Left ventricle myocardium inferior (tissue), 1 donor: ENCODE results near the gene FNDC3A. TPM values are rescaled to one million over a fixed set of nuclear protein-coding genes. Genes with fewer than 3 reads are reported as not detected.
"Not testable (repeated sequence)": the region's sequence is repeated elsewhere in the genome, so short reads cannot be mapped to it uniquely, and the experiment has no call there.

ENCODE experiments used
- DNase-seq: peaks from one replicate; pipeline ENCODE4 v3.0.0-alpha.2; 2020
- H3K27ac ChIP-seq: fragments of 200-600 bp; replicated peaks from 2 replicates; pipeline ENCODE4 v1.8.0; 2021
- H3K27me3 ChIP-seq: fragments of 200-600 bp; 2 replicates; pipeline ENCODE4 v1.8.0; 2021; ENCODE audit warnings: low read depth
- H3K36me3 ChIP-seq: fragments of 200-600 bp; 2 replicates; pipeline ENCODE4 v1.8.0; 2021
- H3K4me1 ChIP-seq: fragments of 200-600 bp; 2 replicates; pipeline ENCODE4 v1.8.0; 2021
- H3K4me3 ChIP-seq: fragments of 200-600 bp; 2 replicates; pipeline ENCODE4 v1.8.0; 2021; ENCODE audit warnings: mild to moderate bottlenecking, moderate library complexity
- H3K9me3 ChIP-seq: fragments of 200-600 bp; replicated peaks from 2 replicates; pipeline ENCODE4 v1.8.0; 2021
- intact Hi-C: fragments of 100-400 bp; cut with micrococcal nuclease; formaldehyde crosslinking; loops from one replicate; pipeline ENCODE4 v1.11.0; 2022
- total RNA-seq: library from RNA; stranded (reverse); fragmentation: NEBNext Ultra II Directional; extraction: Animal tissue kit (Norgen Biotek cat#: 25700); gene quantifications from one replicate; pipeline ENCODE4 v1.2.1, GENCODE V29; 2021
- TF ChIP-seq, protein P1 (sequence below): fragments of 200-600 bp; IDR thresholded peaks from 2 replicates; pipeline ENCODE4 v1.8.0; 2021; ENCODE audit warnings: antibody characterized with exemption, mild to moderate bottlenecking, borderline replicate concordance
- donor health status: DM: no; HTN: yes; CAD: no; lungs with severe emphysema.

FNDC3A gene
- total RNA-seq, 1 donor from 2014 or later = 18.9 TPM

GRCh38 chr13:49055021-49055420, 79.3 kb downstream of the FNDC3A start:
- H3K4me3 ChIP-seq = no peak overlapping the region
- no peaks in the 10 kb centered on the region for H3K36me3 ChIP-seq
- intact Hi-C loops = no loop called here
- H3K27ac ChIP-seq = no peak overlapping the region
- TF ChIP-seq, protein P1, sequence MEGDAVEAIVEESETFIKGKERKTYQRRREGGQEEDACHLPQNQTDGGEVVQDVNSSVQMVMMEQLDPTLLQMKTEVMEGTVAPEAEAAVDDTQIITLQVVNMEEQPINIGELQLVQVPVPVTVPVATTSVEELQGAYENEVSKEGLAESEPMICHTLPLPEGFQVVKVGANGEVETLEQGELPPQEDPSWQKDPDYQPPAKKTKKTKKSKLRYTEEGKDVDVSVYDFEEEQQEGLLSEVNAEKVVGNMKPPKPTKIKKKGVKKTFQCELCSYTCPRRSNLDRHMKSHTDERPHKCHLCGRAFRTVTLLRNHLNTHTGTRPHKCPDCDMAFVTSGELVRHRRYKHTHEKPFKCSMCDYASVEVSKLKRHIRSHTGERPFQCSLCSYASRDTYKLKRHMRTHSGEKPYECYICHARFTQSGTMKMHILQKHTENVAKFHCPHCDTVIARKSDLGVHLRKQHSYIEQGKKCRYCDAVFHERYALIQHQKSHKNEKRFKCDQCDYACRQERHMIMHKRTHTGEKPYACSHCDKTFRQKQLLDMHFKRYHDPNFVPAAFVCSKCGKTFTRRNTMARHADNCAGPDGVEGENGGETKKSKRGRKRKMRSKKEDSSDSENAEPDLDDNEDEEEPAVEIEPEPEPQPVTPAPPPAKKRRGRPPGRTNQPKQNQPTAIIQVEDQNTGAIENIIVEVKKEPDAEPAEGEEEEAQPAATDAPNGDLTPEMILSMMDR = no peak
- H3K4me1 ChIP-seq = peaks cover 11% of the 10 kb centered on the region
- no peaks in the 10 kb centered on the region for H3K27me3 ChIP-seq
- H3K9me3 ChIP-seq = peaks cover 10% of the 10 kb centered on the region
- no peak for DNase-seq

DNA sequence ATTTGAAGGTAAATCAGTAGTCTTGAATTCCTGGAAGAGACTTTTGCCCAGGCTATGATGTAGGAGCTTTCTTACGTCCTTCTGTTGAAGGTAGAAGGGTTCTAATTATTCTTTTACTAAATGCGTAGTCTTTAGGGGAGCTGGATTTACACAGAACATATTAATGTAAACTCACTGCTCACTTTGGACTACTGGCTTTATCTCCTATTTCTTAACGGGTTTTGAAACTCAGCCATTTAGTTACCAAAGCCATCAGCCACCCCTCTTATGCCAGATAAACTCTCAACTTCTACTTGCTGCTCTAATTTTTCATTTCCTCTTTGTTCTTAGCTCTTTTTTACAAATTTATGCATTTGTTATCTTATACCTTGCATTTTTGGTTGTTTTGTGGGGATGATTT, 81.5 kb downstream of the FNDC3A start:
- H3K4me3 ChIP-seq = no peak overlapping the region
- no peak for DNase-seq
- peaks cover 12% of the 10 kb centered on the region for H3K4me1 ChIP-seq
- H3K9me3 ChIP-seq = no peaks in the 10 kb centered on the region
- no peaks in the 10 kb centered on the region for H3K27me3 ChIP-seq
- intact Hi-C loops = no loop called here
- TF ChIP-seq, protein P1 = no peak
- H3K27ac ChIP-seq = no peak overlapping the region
- H3K36me3 ChIP-seq = no peaks in the 10 kb centered on the region

DNA sequence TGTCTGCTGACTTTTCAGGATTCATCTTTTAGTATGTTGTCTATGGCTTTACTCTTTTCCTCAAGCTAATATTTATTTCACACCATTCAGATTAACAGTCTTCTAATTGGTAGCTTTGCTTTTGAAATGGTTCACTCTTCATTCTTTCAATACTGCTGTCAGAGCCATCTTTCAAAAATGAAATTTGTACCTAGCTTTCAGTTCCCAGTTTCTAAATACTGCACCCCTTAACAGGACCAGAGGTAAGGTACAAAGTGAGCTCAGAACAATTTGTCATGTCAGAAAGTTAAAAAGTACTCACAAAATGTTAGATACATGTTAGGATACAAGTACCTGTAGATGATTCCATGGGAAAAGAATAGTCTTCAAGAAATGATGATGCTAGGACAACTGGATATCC, 83.0 kb downstream of the FNDC3A start:
- no peaks in the 10 kb centered on the region for H3K27me3 ChIP-seq
- H3K4me3 ChIP-seq = no peak overlapping the region
- no peaks in the 10 kb centered on the region for H3K9me3 ChIP-seq
- DNase-seq = no peak
- H3K4me1 ChIP-seq = peaks cover 28% of the 10 kb centered on the region
- TF ChIP-seq, protein P1 = no peak
- no peaks in the 10 kb centered on the region for H3K36me3 ChIP-seq
- intact Hi-C loops = no loop called here
- no peak overlapping the region for H3K27ac ChIP-seq

DNA sequence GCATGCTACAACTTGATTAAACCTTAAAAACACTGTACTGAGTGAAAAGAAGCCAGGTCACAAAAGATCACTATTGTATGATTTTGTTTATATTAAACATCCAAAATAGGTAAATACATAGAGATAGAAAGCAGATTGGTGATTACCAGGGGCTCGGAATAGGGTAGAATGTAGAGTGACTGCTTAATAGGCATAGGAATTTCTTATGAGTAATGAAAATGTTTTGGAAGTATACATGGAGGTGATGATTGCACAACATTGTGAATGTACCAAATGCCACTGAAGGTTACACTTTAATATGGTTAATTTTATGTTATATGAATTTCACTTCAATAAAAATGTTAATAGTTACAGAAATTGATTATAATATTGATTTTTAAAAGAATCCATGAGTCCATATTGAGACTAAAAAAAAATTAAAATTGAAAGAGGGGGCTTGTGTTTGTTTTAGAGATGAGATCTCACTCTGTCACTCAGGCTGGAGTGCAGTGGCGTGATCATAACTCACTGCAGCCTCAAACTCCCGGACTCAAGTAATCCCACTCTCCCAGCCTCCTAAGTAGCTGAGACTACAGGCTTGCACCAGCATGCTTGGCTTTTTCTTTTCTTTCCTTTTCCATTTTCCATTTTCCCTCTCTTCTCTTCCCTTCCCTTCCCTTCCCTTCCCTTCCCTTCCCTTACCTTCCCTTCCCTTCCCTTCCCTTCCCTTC, 85.1 kb downstream of the FNDC3A start:
- H3K9me3 ChIP-seq = no peaks in the 10 kb centered on the region
- peaks cover 30% of the 10 kb centered on the region for H3K4me1 ChIP-seq
- intact Hi-C loops = no loop called here
- TF ChIP-seq, protein P1 = no peak
- no peaks in the 10 kb centered on the region for H3K36me3 ChIP-seq
- H3K27me3 ChIP-seq = no peaks in the 10 kb centered on the region
- no peak for DNase-seq
- H3K4me3 ChIP-seq = no peak overlapping the region
- no peak overlapping the region for H3K27ac ChIP-seq

GRCh38 chr13:49061388-49061752, 85.7 kb downstream of the FNDC3A start:
- H3K4me1 ChIP-seq = peaks cover 31% of the 10 kb centered on the region
- H3K4me3 ChIP-seq, H3K27ac ChIP-seq, DNase-seq, intact Hi-C loops, H3K36me3 ChIP-seq, H3K9me3 ChIP-seq, H3K27me3 ChIP-seq: not testable (repeated sequence)

DNA sequence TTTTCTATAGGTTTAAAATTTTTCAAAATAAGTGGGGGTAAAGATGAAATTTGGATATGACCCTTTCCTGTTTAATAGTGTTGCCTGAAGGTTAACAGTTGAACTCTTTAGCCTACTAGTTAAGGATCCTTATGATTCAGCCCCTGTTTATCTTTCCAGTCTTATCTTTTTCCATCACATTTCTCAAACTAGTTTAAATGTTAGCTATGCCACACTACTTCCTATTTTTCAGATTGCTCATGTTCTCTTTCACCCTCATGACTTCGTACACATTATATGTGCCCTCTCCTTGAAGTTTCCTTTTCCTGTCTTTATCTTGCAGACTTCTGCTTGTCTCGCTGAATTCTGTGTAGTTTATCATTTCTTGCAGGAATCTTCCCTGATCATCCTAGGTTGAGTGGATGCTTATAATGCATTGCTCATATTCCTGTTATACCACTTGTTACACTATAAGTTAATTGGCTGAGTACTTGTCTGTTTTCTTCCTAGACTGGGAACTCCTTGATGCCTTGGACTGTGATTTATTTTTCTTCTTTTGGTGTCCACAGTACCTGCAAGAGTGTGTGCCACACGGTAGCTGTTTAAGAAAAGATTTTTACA, 86.7 kb downstream of the FNDC3A start:
- TF ChIP-seq, protein P1 = no peak
- intact Hi-C loops = no loop called here
- Histone ChIP-seq H3K4me1 (peaks cover 29% of the 10 kb centered on the region), H3K27ac (no peak overlapping the region), H3K9me3 (no peaks in the 10 kb centered on the region), H3K27me3 (no peaks in the 10 kb centered on the region), H3K4me3 (no peak overlapping the region), H3K36me3 (no peaks in the 10 kb centered on the region)
- no peak for DNase-seq
